ENCODE data around the gene NRK. TPM values are rescaled to one million over a fixed set of nuclear protein-coding genes. Genes with fewer than 3 reads are reported as not detected.

The NRK gene
- total and polyA plus RNA-seq, 9 of the 15 experiments (the other 6 are each of a cell fraction or from before 2014, with no cell fraction given), result 0.07 TPM; not detected in 8

GRCh38 chrX:105821471-105822121 lies 743 bp upstream of the NRK start:
- no peak for DNase-seq (ENCODE audit: extremely low read depth in 1 of 4, low spot score in 3 of 4)
- H2AFZ ChIP-seq (ENCODE audit: low read depth, low read length), result no peak overlapping the region
- no peak for ATAC-seq
- no peaks in the 10 kb centered on the region for H3K9me3 ChIP-seq (replicated peaks; ENCODE audit: control insufficient read depth, insufficient read depth, low read depth, low read length)
- 0% methylated on average over 11 of the region's 28 CpGs for WGBS (ENCODE audit: insufficient coverage, low coverage, missing lambda C conversion rate)
- intact Hi-C loops (cut with micrococcal nuclease), result no loop called here
- H3K4me2 ChIP-seq (ENCODE audit: insufficient read depth, low read length), result no peak overlapping the region
- no peaks in the 10 kb centered on the region for H3K9me1 ChIP-seq (ENCODE audit: control insufficient read depth, insufficient read depth, low read length)
- no peak overlapping the region for H3K4me3 ChIP-seq
- POLR2A ChIA-PET, result interaction anchor here (0.6 kb wide), 1 partner anchor 58 kb away, joined by 3 read pairs; no protein-coding TSS in a partner anchor
- no TSS peak for BruUV-seq (replicated peaks)
- no peaks in the 10 kb centered on the region for H4K20me1 ChIP-seq (replicated peaks; ENCODE audit: control insufficient read depth, insufficient read depth, low read length)
- H3K79me2 ChIP-seq (ENCODE audit: control insufficient read depth, insufficient read depth, low read length), result no peaks in the 10 kb centered on the region
- CTCF ChIA-PET (ENCODE audit: low intra/inter-chr PET ratio), result no interaction called here
- in situ Hi-C loops (cut with MboI), result no loop called here
- no peaks in the 10 kb centered on the region for H3K36me3 ChIP-seq (ENCODE audit: control insufficient read depth, insufficient read depth, low read length)
- no peak for TF ChIP-seq NFE2L1 (tag; IDR thresholded peaks at IDR 0.05; ENCODE audit: borderline replicate concordance, low read depth)
- no peak for TF ChIP-seq ZNF143 (CRISPR knock-in tag; IDR thresholded peaks at IDR 0.05)
- TF ChIP-seq ZNF830 (CRISPR knock-in tag; IDR thresholded peaks at IDR 0.05), result no peak
- TF ChIP-seq EZH2 (IDR thresholded peaks at IDR 0.05; ENCODE audit: borderline replicate concordance, low read depth, low read length), result no peak
- no peak for TF ChIP-seq XRCC3 (IDR thresholded peaks at IDR 0.05)
- no peak for TF ChIP-seq CXXC5 (CRISPR knock-in tag; IDR thresholded peaks at IDR 0.05)
- TF ChIP-seq L3MBTL2 (IDR thresholded peaks at IDR 0.05), result no peak
- TF ChIP-seq PRPF4 (IDR thresholded peaks at IDR 0.05; ENCODE audit: insufficient read depth, low read depth, low read length, poor library complexity, severe bottlenecking), result no peak
- no peak for TF ChIP-seq POLR2A (conservative IDR thresholded peaks at IDR 0.05)
- TF ChIP-seq RBM14 (IDR thresholded peaks at IDR 0.05; ENCODE audit: borderline replicate concordance, insufficient read depth, low read depth, low read length), result no peak
- no peak for TF ChIP-seq ZNF395 (CRISPR knock-in tag; IDR thresholded peaks at IDR 0.05)
- FAIRE-seq, result no peak
- no peaks in the 10 kb centered on the region for H3K4me1 ChIP-seq (replicated peaks in 1 of 2; ENCODE audit: control insufficient read depth in 2 of 2, insufficient read depth in 2 of 2, low read length in 2 of 2)
- H3K27me3 ChIP-seq (ENCODE audit: control insufficient read depth in 2 of 2, insufficient read depth in 2 of 2, low read length in 2 of 2), result no peaks in the 10 kb centered on the region
- no peak overlapping the region for H3K27ac ChIP-seq (ENCODE audit: extremely low read depth, low read depth, low read length)
- H3K9ac ChIP-seq (ENCODE audit: insufficient read depth in 1 of 2, low read depth in 2 of 2, low read length in 2 of 2), result no peak overlapping the region

All from K562 (cell line).